Neural crest cell (in vitro differentiated cells): ENCODE results near the gene FUT3. TPM values are rescaled to one million over a fixed set of nuclear protein-coding genes. Genes with fewer than 3 reads are reported as not detected.
"Not testable (repeated sequence)": the region's sequence is repeated elsewhere in the genome, so short reads cannot be mapped to it uniquely, and the experiment has no call there.

Source experiments
- DNase-seq: peaks from one replicate; pipeline ENCODE4 v3.0.0; 2021; ENCODE audit warnings: low read depth, mixed read lengths, low spot score
- H3K27ac Mint-ChIP-seq: one replicate; pipeline ENCODE4 v1.8.0; 2021; ENCODE audit warnings: mild to moderate bottlenecking, mixed read lengths; ENCODE audit not compliant: unreplicated experiment
- H3K27me3 Mint-ChIP-seq: 2 replicates; pipeline ENCODE4 v1.8.0; 2021; ENCODE audit warnings: low read depth, mild to moderate bottlenecking, mixed read lengths
- H3K36me3 Mint-ChIP-seq: 2 replicates; pipeline ENCODE4 v1.8.0; 2021; ENCODE audit warnings: low read depth, mild to moderate bottlenecking, mixed read lengths
- H3K4me1 Mint-ChIP-seq: 2 replicates; pipeline ENCODE4 v1.8.0; 2021; ENCODE audit warnings: mixed read lengths
- H3K4me3 Mint-ChIP-seq: one replicate; pipeline ENCODE4 v1.8.0; 2021; ENCODE audit warnings: mild to moderate bottlenecking, mixed read lengths
- H3K9me3 Mint-ChIP-seq: 2 replicates; pipeline ENCODE4 v1.8.0; 2021; ENCODE audit warnings: mixed read lengths
- CTCF ChIP-seq: fragments of 200-600 bp; sonication (generic); conservative IDR thresholded peaks from 2 replicates; pipeline ENCODE4 v1.5.0; 2021; ENCODE audit warnings: antibody characterized with exemption, mild to moderate bottlenecking
- total RNA-seq: library from RNA; stranded (reverse); gene quantifications from 2 replicates; pipeline ENCODE4 v1.2.1, GENCODE V29; 2021

The FUT3 gene
- total RNA-seq, 1 donor from 2014 or later = not detected

GRCh38 chr19:5844456-5845433 lies 6.5 kb downstream of the FUT3 start:
- DNase-seq = no peak
- Mint-ChIP-seq H3K36me3 (no peaks in the 10 kb centered on the region), H3K27ac (no peak overlapping the region), H3K27me3 (no peaks in the 10 kb centered on the region), H3K4me3 (no peak overlapping the region), H3K9me3 (no peaks in the 10 kb centered on the region), H3K4me1 (no peaks in the 10 kb centered on the region)
- no peak for TF ChIP-seq CTCF

- no peak for DNase-seq
- no peaks in the 10 kb centered on the region for H3K9me3 Mint-ChIP-seq
- no peaks in the 10 kb centered on the region for H3K4me1 Mint-ChIP-seq
- TF ChIP-seq CTCF = no peak
- no peak overlapping the region for H3K4me3 Mint-ChIP-seq
- no peak overlapping the region for H3K27ac Mint-ChIP-seq
- no peaks in the 10 kb centered on the region for H3K36me3 Mint-ChIP-seq
- no peaks in the 10 kb centered on the region for H3K27me3 Mint-ChIP-seq
These were observed 7.8 kb downstream of the FUT3 start for GRCh38 chr19:5843295-5843927.

- DNase-seq, H3K4me3 Mint-ChIP-seq, H3K27me3 Mint-ChIP-seq, H3K27ac Mint-ChIP-seq, H3K4me1 Mint-ChIP-seq, H3K36me3 Mint-ChIP-seq, H3K9me3 Mint-ChIP-seq: not testable (repeated sequence)
These were observed 9.5 kb downstream of the FUT3 start for GRCh38 chr19:5841735-5842111.

- Mint-ChIP-seq H3K36me3 (no peaks in the 10 kb centered on the region), H3K27ac (no peak within 1 kb of the TSS), H3K27me3 (peaks cover 5% of the 10 kb centered on the region), H3K9me3 (no peaks in the 10 kb centered on the region), H3K4me1 (no peaks in the 10 kb centered on the region), H3K4me3 (no peak within 1 kb of the TSS)
- no peak for DNase-seq
- TF ChIP-seq CTCF = no peak
These were observed 11.9 kb downstream of the FUT3 start, which contains the start of gene FUT6 for GRCh38 chr19:5839065-5840017. Gene FUT6, minus strand, starts transcription at chr19:5839702. Its CDS starts 7,135 bp downstream, at chr19:5832567.

GRCh38 chr19:5838353-5839064 lies 12.7 kb downstream of the FUT3 start:
- Mint-ChIP-seq H3K4me3 (no peak overlapping the region), H3K4me1 (no peaks in the 10 kb centered on the region), H3K9me3 (no peaks in the 10 kb centered on the region), H3K27me3 (peaks cover 10% of the 10 kb centered on the region), H3K27ac (no peak overlapping the region), H3K36me3 (no peaks in the 10 kb centered on the region)
- DNase-seq = no peak
- no peak for TF ChIP-seq CTCF
